Anterior cingulate cortex (tissue), 58 donors: Measurements from ENCODE around the gene ALDH3B2.
"Not testable (repeated sequence)": the region's sequence is repeated elsewhere in the genome, so short reads cannot be mapped to it uniquely, and the experiment has no call there.

Source experiments
- DNase-seq, 58 donors: peaks; one replicate each; lab custom pipeline; 2025; lab: John Stamatoyannopoulos, UW

Gene ALDH3B2

DNA sequence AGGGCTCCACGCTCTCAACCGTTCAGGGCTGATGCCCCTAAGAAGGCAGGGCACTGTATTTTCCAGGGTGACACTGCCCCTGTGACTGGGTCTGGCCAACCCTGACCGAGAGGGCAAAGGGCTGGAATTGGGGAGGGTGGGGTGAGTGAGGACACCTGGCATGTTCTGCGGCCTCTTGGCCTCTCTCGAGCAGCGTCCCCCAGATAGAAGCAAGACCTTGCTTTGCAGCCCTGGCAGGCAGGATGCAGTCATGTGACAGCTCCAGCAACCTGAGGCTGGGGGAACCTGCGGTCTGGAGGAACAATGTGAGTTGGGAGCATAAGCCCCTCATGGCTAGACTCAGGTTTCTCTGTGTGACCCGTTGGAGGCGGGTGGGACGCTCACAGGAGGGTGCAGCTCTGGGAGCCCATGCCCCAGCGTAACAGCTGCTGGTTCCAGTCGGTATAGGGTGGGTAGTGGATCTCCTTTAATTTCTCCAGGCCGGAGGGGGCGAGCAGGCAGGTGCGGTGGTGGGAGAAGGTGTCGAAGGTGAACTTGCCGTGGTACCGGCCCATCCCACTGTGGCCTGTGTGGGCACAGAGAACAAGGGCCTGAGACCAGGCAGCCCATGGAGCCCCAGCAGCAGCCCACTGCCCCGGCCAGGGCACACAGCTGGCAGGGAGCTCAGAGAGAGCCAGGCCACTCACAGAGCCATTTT, 11.4 kb downstream of the ALDH3B2 start:
- DNase-seq: no peak

DNA sequence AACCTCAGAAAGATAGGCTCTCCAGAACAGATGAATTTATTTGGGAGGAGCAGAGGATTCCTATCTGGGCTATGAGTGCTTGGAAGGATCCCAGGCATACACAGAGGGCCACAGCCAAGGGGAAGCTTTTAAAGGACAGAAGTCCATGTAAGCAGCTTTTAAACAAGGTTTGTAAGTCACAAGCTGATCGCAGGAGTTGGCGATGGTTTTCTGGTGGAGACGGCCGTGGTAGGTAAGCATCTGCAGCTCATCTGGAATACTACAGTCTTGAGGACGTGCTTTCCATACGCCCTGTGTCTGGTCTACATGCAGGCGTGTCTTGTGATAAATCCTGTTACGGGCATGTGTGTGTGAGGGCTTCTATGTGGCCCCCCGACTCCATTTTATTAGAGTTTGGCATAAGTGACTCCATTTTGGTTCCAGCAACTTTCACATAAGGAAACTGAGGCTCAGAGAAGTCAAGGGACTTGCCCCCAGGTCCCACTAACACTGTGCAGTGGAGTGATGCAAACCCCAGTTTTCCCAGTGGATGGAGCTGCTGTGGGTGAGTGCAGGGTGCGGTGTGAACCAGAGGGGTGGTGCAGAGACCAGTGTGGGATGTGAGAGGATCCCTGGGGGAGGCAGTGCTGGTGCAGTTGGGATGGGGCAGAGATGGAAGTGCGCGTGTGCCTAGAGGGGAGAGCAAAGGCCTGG, 12.1 kb downstream of the ALDH3B2 start:
- DNase-seq: no peak

- DNase-seq: not testable (repeated sequence)
Observed at GRCh38 chr11:67660752-67661151, 13.7 kb downstream of the ALDH3B2 start.

GRCh38 chr11:67659651-67660165, 14.7 kb downstream of the ALDH3B2 start:
- DNase-seq: not testable (repeated sequence)

DNA sequence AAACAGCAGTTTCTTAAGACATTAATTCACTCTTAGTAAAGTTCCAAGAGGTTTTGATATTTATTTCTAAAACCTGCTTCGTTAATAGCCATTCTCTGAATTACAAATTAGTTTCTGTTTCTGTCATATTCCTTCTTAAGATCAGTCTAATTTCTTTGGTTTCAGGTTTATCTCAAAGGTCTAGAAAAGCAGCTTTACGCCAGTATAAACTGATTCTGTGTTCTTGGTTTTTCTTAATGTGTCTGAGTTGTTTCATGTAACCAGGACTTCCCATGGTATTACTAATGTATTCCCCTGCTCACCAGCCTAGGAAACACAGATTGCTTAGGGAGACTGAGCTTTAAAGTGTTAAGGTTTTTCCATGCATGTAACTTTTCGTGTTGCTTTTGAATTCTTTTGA, 17.1 kb downstream of the ALDH3B2 start:
- no peak for DNase-seq

GRCh38 chr11:67656278-67656922, 18.0 kb downstream of the ALDH3B2 start:
- no peak for DNase-seq

DNA sequence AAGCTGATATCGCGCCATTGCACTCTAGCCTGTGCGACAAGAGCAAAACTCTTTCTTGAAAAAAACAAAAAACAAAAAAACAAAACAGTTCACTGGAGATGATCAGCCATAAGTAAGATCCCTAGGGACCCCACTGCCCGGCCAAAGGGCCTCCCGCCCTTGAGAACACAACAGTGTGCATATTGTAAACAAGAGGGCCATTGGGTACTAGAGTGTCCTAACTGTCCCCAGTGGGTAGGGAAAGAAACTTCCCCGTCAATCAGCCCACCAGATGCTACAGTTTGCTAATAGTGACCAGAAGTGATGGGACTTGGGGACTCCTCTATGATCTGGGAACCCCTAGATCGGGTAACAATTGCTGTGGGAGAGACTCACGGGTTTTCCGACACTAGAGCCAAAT, 20.2 kb downstream of the ALDH3B2 start:
- no peak for DNase-seq

DNA sequence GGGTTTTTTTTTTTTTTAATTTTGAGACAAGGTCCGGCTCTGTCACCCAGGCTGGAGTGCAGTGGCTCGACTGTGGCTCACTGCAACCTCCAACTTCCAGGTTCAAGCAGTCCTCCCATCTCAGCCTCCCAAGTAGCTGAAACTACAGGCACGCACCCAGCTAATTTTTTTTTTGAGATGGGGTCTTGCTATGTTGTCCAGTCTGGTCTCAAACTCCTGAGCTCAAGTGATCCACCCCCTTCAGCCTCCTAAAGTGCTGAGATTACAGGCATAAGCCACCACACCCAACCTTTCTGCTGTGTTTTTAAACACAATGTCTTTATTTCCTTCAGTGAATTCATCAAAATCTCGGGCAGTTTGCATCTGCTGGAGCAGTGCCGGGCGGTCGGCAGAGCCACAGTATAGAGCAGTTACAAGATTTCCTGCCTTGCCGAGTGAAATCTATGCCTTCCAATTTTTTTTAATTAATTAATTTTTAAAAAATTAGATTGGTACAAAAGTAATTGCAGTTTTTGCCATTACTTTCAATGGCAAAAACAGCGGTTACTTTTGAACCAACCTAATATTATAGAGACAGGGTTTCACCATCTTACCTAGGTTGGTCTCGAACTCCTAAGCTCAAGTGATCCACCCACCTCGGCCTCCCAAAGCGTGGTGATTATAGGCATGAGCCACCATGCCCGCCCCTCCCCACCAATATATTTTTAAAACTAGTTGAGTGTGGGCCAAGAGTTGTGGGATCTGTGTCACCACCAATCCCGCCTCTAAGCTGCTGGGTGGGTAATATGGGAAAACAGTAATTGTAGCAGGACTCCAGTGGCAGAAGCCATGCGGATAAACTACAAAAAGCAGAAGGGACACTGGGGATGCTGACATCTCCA, 21.2 kb downstream of the ALDH3B2 start:
- no peak for DNase-seq

- no peak for DNase-seq
Observed at GRCh38 chr11:67651976-67652781, 22.2 kb downstream of the ALDH3B2 start.

DNA sequence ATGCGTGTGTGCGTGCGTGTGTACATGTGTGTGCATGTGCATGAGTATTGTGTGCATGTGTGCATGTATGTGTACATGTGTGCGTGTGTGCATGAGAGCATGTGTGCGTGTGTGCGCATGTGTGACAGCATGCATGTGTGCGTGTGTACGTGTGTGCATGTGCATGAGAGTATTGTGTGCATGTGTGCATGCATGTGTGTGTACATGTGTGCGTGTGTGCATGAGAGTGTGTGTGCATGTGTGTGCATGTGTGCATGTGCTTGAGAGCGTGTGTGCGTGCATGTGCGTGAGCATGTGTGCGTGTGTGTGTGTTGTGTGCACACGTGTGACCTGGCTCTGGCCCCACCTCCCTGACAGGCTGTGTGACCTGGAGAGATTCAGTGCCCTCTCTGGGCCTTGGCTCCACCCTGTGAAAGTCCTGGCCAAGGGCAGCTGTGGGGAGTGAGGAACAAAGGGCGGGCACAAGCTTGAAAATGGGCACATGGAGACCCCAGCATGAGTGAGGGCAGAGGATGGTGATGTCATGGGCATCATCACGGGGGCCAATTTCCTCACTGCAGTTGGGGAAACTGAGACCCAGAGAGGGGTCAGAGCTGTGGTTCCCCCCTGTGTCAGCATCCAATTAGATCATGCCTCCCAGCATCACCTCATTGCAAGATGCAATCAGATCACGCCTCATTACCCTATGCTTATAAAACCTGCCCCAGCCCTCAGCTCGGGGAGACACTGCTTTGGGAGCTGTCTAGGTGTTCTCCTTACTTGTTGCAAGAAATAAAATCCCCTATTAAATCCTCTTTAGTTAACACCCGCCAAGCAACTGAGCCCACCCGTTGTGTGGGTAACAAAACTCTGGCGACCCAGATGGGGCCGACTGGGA, 24.6 kb downstream of the ALDH3B2 start:
- no peak for DNase-seq

DNA sequence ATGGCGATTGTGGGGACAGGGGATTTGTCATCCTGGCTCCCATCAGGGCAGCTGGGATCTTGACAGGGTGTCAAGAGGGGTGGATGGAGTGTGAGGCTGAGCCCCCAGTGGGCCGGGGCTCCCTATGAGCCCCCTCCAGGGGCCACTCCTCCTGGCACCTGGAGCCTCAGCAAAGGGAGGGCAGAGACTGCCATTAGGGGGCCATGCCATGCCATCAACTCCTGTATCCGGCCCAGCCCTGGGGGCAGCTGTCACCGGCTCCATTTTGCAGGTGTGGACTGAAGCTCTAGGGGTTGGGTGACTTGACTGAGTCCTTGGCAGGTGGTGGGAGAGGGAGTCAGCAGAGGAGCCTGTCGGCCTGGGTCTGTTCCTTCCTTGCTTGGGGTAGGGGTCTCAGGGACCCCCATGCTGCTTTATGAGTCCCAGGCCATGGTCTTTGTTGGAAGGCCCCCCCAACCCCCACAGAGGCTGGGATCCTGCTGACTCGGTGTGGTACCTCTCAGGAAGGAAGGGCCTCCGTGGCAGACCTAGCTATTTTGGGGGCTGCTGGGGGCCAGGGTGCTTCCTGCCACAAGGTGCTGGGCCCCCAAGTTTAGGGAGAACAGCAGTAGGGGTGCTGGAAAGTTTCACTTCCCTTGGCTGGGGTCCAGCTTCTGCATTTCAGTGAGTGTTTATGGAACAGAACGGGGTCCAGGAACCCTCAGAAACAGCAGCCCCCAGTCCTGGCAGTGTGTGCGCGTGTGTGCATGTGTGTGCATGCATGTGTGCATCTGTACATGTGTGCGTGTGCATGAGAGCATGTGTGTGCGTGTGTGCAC, 25.4 kb downstream of the ALDH3B2 start:
- peak in 7 of 58 donors; percentile 4 to 21 (median 13) for DNase-seq

DNA sequence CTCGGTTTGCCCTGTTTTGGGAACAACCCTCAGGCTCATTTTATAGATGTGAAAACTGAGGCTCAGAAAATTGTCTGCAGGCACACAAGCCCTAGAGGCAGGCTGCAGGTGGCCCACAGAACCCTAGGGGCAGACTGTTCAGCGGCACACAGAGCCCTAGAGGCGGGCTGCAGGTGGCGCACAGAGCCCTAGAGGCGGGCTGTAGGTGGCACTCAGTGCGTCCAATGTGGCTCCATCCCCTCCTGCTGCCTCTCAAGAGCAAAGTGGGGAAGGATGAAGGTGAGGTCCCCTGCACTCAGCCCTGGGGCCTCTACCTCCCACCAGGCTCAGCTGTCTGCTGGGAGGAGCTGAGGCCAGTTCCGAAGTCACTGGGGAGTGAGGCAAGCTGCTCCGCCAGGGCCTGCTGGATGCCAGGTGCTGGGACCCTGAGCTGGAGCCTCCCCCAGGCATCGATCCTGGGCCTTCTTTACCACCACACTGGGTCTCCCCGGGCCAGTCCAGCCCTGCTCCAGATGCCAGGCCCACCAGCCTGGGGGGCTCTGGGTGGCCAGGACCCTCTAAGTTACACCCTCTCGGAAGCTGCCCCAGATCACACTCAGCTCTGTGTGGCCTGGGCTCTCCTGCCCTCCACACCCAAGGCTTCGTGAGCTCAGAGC, 26.2 kb downstream of the ALDH3B2 start:
- DNase-seq: no peak

GRCh38 chr11:67647471-67647870, 27.0 kb downstream of the ALDH3B2 start:
- no peak for DNase-seq

- DNase-seq: no peak
Observed at GRCh38 chr11:67646535-67647336, 27.7 kb downstream of the ALDH3B2 start.

DNA sequence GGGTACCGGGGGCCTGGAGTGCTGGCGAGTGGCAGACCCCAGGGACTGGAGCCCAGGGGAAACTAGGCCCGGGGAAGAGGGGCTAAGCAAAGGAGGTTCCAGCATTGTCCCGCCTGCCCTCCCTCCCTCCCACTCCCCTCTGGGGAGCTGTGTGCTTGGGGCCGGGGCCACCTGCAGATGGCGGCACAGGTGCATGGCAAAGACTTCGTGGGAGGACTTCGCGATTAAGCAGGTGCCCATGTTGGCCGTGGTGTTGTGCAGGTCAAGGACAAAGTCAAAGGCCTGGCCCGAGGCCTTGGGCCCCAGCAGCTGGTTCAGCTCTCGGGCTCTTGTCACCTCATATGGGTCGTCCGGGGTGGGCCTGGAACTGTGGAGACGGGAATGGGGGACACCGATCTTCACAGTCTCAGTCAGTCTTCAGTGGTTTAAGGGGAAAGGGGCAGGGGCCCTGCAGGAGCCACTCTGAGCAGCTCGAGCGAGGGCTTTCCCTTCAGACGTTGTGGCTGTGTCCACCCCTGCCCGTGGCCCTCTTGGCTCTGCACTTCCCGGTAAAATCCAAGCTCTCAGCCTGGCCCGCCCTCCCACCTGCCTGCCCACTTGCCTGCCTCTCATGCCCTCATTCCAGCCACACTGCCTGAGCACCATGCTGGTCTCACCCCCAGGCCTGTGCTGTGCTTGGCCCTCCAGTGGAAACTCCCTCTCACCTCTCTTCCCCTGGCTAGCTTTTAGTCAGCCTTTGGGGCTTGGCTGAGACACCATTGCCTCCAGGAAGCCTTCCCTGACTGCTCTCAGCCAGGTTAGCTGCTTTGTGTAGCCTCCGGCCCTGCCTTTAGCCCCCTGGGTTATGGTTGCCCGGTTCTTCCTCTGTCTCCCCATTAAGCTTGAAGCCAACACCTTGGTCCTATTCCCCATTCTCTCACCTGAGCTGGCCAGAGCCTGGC, 28.6 kb downstream of the ALDH3B2 start:
- DNase-seq: no peak
